GM19468 (cell line): ENCODE data around the gene EXT2.

Source experiments
- ATAC-seq: cut with Tn5 transposase; IDR thresholded peaks from one replicate; pipeline ENCODE4 v1.9.1; 2021; ENCODE audit warnings: mild to moderate bottlenecking, moderate library complexity, moderate number of reproducible peaks; ENCODE audit not compliant: unreplicated experiment; ENCODE audit errors: extremely low read depth

The EXT2 gene

DNA sequence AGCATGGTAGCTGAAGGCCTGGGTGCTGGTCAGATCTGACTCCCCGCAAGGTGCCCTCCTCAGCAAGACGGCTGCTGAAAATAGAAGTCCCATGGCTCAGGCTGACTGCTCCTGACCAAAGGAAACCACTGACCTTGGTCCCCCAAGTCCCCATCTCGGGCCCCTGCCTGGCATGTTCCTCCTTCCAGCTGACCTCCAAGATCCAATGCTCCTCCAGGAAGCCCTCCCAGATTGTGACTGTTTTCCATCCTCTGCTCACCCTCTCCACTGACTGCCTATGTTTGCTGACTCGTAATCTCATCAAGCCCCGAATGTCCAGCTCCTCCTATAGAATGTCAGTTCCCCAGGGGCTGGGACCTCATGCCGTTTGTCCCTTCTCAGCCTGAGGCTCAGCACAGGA lies 184.0 kb downstream of the EXT2 start:
- ATAC-seq = no peak

DNA sequence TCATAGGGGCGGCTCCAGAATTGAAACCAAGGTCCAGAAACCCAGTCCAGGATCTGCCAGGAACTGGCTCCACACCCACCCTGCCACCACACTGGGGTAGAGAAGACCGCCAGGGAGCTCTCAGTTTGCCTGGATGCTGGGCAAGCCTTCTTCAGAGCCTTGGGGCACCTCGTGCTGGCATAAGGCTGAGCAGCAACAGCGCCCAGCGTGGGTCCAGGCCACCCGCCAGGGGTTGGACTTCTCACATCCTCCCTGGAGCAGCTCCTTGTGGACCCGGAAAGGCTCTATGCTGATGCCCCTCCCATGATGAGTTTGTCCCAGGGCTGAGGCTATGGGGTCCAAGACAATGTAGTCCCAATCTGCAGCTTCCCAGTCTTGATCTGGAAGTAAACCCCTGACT lies 184.8 kb downstream of the EXT2 start:
- no peak for ATAC-seq

DNA sequence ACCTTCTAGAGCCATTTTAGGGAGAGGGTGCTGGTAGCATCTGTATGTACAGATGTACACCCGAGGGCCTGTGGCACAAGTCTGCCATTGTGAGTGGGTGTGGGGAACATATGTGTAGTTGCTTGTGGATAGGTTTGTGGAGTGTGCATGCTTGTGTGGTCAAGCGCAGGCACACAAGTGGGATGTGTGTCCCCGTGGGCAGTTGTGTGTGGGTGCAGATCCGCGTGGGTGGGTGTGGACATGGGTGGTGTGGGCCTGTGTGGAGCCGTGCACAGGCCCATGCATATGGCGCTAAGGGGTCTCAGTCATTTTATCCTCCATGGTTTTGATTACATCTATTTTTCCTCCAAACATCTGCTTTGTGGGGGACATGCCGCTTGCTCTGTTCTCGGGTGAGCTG lies 185.7 kb downstream of the EXT2 start:
- no peak for ATAC-seq

DNA sequence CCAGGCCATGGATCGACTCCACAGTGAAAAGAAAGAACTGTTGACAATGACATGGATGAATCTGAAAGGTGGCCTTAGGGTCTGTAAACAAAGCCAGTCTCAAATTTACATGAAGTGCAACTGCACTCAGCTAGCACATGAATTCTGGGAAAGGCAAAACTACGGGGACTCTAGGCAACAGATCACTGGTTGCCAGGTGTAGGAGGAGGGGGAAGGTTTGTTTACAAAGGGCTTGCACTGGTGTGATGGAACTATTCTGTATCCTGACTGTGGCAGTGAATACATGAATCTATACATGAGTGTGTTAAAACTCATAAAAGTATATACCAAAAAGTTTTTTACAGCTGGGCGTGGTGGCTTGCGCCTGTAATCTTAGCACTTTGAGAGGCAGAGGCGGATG lies 187.1 kb downstream of the EXT2 start:
- ATAC-seq = no peak

DNA sequence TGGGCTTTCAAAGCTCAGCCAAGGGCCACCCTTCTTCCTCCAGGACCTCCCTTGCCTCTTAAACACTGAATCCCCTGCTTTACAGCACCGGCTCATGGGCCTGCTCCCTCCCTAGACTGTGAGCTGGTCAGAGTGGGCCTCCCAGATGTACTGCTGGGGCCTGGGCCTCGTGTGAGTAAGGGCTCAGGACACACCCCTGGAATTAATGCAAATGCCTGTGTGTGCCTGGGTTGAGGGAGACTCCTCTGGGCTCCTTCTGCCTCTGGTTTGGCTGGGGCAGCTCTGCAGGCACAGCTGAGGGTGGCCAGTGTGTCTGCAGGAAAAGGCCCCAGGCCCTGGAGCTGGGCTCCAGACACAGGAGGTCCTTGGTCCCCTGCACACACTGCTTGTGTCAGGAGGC lies 190.3 kb downstream of the EXT2 start:
- ATAC-seq = no peak

DNA sequence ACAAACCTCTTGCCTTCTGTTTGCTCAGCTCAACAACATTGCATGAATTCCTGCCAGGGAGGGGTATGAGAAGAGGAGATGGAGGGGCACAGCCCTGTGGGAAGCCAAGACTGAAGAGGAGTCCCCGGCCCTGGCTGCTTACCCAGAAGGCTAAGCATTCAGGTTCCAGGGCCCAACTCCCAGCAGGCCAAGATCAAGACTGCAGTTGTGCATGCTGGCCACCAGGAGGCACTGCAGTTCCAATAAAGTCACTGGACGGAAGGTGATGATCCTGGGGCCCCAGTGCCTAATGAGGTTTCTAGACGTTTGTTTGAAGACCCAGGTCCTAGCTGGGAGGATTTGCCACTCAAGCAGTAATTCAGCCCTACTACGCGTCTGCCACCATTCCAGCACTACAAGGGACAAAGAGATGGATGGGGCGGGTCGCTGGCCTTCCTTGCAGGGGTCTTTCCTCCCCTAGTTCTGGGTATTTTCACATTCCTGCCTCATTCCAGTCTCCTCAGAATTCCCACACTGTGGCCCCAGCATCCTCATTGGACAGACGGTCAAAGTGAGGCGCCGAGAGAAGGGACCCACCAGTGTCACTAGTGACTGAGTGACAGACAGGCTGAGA lies 190.9 kb downstream of the EXT2 start:
- ATAC-seq = no peak

DNA sequence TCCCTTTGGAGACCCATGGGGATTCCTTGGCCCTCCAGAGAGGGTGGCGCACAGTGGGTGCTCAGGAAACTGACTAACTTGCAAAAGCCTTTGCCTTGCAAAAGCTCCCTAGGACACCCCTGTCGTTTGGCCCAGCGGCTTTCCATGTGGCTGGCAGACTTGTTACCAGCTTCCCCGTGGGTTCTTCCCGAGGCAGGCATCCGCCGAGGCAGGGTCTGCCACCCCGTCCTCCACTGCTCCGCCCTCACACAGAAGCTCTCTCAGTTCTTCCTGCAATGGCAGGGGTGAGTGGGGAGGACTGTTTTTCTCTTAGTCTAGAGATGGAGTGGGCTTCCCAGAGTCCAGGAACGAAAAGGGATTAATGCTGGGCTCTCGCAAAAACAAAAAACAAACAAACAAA lies 191.4 kb downstream of the EXT2 start:
- ATAC-seq = no peak

DNA sequence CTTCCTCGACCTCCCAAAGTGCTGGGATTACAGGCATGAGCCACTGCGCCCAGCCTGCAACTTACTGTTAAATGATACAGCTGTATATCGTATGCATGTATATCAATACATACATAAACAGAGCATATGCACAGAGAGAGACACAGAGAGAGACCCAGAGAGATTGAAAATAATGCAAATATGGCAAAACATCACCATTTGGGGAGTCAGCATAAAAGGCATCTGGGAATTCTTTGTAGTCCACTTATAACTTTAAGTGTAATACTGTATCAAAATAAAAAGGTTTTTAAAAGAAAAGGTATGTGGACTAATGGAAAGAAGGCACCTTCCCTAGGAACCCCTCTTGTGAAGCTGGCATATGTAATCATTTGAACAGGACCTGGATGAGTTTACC lies 192.7 kb downstream of the EXT2 start:
- ATAC-seq = no peak

DNA sequence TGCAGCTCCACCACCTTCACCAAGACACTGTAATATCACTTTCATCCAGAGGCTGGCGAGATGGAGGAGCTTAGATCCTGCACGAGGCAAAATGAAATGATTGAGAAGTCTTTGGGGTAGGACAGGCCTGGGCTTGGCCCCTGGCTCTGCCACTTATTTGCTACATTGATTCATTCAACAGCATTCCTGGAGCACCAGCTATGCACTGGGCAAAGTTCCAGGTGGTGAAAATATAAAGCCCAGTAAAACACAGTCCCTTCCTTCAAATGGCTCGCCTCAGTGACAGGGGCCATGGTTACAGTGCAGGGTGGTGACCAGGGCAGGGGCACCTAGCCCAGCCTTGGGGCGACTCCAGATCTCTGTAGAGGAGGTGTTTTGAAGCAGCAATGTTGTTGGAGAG lies 194.7 kb downstream of the EXT2 start:
- no peak for ATAC-seq
